ENCODE results near the gene PRLH.

DNA sequence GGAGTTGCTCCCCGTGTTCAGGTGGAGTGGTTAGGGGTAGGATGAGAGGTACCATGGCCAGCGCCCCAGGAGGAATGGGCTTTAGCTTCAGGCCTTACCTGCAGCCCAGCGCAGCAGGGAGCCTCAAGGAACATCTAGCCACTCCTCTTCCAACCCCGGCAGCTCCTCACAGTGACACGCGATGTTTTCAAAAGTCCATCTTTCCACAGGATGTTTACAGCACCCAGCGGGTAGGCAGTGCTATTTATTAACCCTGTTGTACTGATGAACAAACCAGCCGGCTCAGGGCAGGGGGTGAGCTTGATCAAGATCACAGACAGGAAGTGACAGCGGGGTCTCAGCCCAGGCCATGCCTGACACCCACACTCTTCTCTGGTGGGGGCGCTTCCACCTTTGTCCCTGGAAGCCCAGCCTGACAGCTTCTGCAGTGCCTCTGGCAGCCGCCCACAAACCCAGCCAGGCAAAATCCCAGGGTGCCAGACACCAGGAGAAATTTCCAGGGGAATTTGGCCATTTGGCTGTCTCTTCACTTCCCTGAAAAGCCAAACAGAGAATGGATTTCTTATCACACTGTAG is 18.4 kb upstream of the PRLH start:
- TF ChIP-seq, protein P1, sequence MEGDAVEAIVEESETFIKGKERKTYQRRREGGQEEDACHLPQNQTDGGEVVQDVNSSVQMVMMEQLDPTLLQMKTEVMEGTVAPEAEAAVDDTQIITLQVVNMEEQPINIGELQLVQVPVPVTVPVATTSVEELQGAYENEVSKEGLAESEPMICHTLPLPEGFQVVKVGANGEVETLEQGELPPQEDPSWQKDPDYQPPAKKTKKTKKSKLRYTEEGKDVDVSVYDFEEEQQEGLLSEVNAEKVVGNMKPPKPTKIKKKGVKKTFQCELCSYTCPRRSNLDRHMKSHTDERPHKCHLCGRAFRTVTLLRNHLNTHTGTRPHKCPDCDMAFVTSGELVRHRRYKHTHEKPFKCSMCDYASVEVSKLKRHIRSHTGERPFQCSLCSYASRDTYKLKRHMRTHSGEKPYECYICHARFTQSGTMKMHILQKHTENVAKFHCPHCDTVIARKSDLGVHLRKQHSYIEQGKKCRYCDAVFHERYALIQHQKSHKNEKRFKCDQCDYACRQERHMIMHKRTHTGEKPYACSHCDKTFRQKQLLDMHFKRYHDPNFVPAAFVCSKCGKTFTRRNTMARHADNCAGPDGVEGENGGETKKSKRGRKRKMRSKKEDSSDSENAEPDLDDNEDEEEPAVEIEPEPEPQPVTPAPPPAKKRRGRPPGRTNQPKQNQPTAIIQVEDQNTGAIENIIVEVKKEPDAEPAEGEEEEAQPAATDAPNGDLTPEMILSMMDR (tag by site-specific recombination; IDR thresholded peaks at IDR 0.05) = no peak
- no peak for TF ChIP-seq ZNF24 (tag by site-specific recombination; IDR thresholded peaks at IDR 0.05)
- TF ChIP-seq GFI1B (tag by site-specific recombination; IDR thresholded peaks at IDR 0.05) = no peak
- TF ChIP-seq ZNF777 (tag by site-specific recombination; IDR thresholded peaks at IDR 0.05; ENCODE audit: borderline replicate concordance) = no peak
- TF ChIP-seq ZNF37A (tag by site-specific recombination; IDR thresholded peaks at IDR 0.05) = no peak
- TF ChIP-seq SALL2 (tag by site-specific recombination; IDR thresholded peaks at IDR 0.05; ENCODE audit: borderline replicate concordance) = no peak
- no peak for TF ChIP-seq ZNF366 (tag by site-specific recombination; conservative IDR thresholded peaks at IDR 0.05)

All from HEK293 (cell line).